PC-9 (cell line): ENCODE results near the gene XPO6. TPM values are rescaled to one million over a fixed set of nuclear protein-coding genes. Genes with fewer than 3 reads are reported as not detected.

ENCODE experiments used
- BruUV-seq: library from RNA; stranded (reverse); fragments of 400-500 nt; replicated peaks from 2 replicates; lab custom pipeline; 2021; lab: Mats Ljungman, UMichigan
- CTCF ChIA-PET: fragments of 300-600 bp; sonication (Branson Sonifier 250); formaldehyde crosslinking; loops from one replicate; lab custom pipeline; 2022; ENCODE audit warnings: antibody characterized with exemption; lab: Charles Lee
- POLR2A ChIA-PET: fragments of 300-600 bp; sonication (Branson Sonifier 250); formaldehyde crosslinking; loops from one replicate; lab custom pipeline; 2022; ENCODE audit warnings: antibody characterized with exemption; ENCODE audit not compliant: unreplicated experiment; lab: Charles Lee
- DNase-seq, 2 experiments: peaks; one replicate each; pipeline versions ENCODE4 v3.0.0 to v3.0.0-alpha.2; 2015 to 2022; ENCODE audit warnings: mixed read lengths in 1 of 2
- H2AFZ ChIP-seq: fragments of 200-600 bp; sonication (generic); 2 replicates; pipeline ENCODE4 v1.8.1; 2017; ENCODE audit warnings: antibody characterized with exemption
- H3F3A ChIP-seq: fragments of 200-600 bp; sonication (generic); 2 replicates; pipeline ENCODE4 v1.8.1; 2017; ENCODE audit warnings: antibody characterized with exemption, mild to moderate bottlenecking, low read depth; ENCODE audit not compliant: insufficient read depth
- H3K27ac ChIP-seq: fragments of 200-600 bp; sonication (generic); 2 replicates; pipeline ENCODE4 v1.6.1; 2016; ENCODE audit warnings: mixed run types
- H3K27me3 ChIP-seq: fragments of 200-600 bp; sonication (generic); 2 replicates; pipeline ENCODE4 v1.6.1; 2016; ENCODE audit warnings: low read depth, mixed run types; ENCODE audit not compliant: insufficient read depth
- H3K36me3 ChIP-seq: fragments of 200-600 bp; sonication (generic); 2 replicates; pipeline ENCODE4 v1.6.1; 2016; ENCODE audit warnings: low read depth, mixed run types
- H3K4me1 ChIP-seq: fragments of 200-600 bp; sonication (generic); replicated peaks from 2 replicates; pipeline ENCODE4 v1.6.1; 2016; ENCODE audit warnings: mixed run types; ENCODE audit not compliant: insufficient read depth
- H3K4me2 ChIP-seq: fragments of 200-600 bp; sonication (generic); 2 replicates; pipeline ENCODE4 v1.6.1; 2017; ENCODE audit warnings: mixed run types
- H3K4me3 ChIP-seq: fragments of 200-600 bp; sonication (generic); 2 replicates; pipeline ENCODE4 v1.6.1; 2016; ENCODE audit warnings: mixed run types
- H3K79me2 ChIP-seq: fragments of 200-600 bp; sonication (generic); 2 replicates; pipeline ENCODE4 v1.6.1; 2017; ENCODE audit warnings: low read depth, mixed run types
- H3K9me2 ChIP-seq: fragments of 200-600 bp; sonication (generic); 2 replicates; pipeline ENCODE4 v1.8.1; 2017; ENCODE audit warnings: mild to moderate bottlenecking; ENCODE audit not compliant: insufficient read depth
- H3K9me3 ChIP-seq: fragments of 200-600 bp; sonication (generic); 2 replicates; pipeline ENCODE4 v1.8.1; 2016; ENCODE audit warnings: low read depth; ENCODE audit not compliant: insufficient read depth
- H4K20me1 ChIP-seq: fragments of 200-600 bp; sonication (generic); 2 replicates; pipeline ENCODE4 v1.8.1; 2017; ENCODE audit not compliant: insufficient read depth
- EZH2 ChIP-seq: fragments of 200-600 bp; sonication (generic); IDR thresholded peaks from 2 replicates; pipeline ENCODE4 v1.8.0; 2017; ENCODE audit warnings: antibody characterized with exemption, low read depth
- intact Hi-C: fragments of 100-400 bp; cut with micrococcal nuclease; formaldehyde crosslinking; loops from one replicate; pipeline ENCODE4 v1.10.0; 2022; ENCODE audit not compliant: unreplicated experiment
- total RNA-seq: library from RNA; stranded (reverse); gene quantifications from 2 replicates; pipeline ENCODE4 v1.2.3, GENCODE V29; 2021
- TF ChIP-seq, protein P1 (sequence below): fragments of 200-600 bp; sonication (generic); conservative IDR thresholded peaks from 2 replicates; pipeline ENCODE4 v1.6.1; 2017; ENCODE audit warnings: mixed run types, antibody characterized with exemption, mild to moderate bottlenecking, moderate library complexity

XPO6 gene
- total RNA-seq, 1 experiment from 2014 or later, result 154 TPM

DNA sequence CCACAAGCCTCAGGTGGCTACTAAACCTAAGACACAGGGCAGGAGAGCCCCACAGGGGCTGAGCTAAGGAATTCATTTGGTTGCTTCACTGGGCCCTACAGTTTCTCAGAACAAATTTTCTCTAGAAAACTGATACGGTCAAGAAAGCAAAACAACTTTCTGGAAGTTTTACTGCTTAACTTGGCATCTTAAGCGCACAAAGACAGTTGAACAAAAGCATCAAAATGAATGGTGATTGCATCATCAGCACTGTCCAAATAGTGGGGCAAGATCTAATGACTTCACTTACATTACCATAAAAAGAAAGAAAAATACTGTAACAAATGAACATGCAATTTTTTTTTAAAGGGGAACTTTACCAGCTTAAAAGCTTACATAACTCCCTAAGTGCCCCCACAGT lies 47.6 kb downstream of the XPO6 start:
- no peak for TF ChIP-seq EZH2
- TF ChIP-seq, protein P1, sequence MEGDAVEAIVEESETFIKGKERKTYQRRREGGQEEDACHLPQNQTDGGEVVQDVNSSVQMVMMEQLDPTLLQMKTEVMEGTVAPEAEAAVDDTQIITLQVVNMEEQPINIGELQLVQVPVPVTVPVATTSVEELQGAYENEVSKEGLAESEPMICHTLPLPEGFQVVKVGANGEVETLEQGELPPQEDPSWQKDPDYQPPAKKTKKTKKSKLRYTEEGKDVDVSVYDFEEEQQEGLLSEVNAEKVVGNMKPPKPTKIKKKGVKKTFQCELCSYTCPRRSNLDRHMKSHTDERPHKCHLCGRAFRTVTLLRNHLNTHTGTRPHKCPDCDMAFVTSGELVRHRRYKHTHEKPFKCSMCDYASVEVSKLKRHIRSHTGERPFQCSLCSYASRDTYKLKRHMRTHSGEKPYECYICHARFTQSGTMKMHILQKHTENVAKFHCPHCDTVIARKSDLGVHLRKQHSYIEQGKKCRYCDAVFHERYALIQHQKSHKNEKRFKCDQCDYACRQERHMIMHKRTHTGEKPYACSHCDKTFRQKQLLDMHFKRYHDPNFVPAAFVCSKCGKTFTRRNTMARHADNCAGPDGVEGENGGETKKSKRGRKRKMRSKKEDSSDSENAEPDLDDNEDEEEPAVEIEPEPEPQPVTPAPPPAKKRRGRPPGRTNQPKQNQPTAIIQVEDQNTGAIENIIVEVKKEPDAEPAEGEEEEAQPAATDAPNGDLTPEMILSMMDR, result no peak
- Histone ChIP-seq H2AFZ (no peak overlapping the region), H3K27me3 (no peaks in the 10 kb centered on the region), H3K27ac (peak overlapping the region; percentile 13; the same call in 1 of the 2 replicates), H3K9me2 (no peaks in the 10 kb centered on the region), H3K4me3 (no peak overlapping the region), H4K20me1 (peaks cover 12% of the 10 kb centered on the region; the same call in 1 of the 2 replicates), H3K4me2 (no peak overlapping the region), H3F3A (peaks cover 58% of the 10 kb centered on the region), H3K79me2 (peaks cover 47% of the 10 kb centered on the region), H3K9me3 (no peaks in the 10 kb centered on the region), H3K4me1 (peaks cover 47% of the 10 kb centered on the region), H3K36me3 (peaks cover 31% of the 10 kb centered on the region)
- intact Hi-C loops, result loop anchor here (5.0 kb wide), 1 partner anchor 52 kb away; no protein-coding TSS in a partner anchor
- POLR2A ChIA-PET, result no interaction called here
- no TSS peak for BruUV-seq
- no peak for DNase-seq
- CTCF ChIA-PET, result no interaction called here

DNA sequence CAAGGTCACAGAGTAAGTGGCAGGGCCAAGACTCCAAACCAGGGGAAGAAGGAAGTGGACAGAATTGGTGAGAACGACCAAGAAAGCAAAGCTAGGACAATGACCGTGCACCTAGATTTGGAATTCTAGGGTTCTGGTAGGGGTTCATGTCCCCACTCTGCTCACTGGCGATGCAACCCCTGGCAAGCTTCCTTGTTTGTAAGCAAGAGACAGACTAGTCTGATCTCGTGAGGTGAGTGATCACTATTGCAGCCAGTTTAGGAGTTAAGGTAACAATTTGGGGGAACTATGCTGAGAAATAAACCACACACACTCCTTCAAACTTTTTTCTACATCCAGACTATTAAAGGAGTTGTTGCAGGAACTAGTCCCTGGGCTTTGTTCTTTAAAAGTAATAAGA lies 48.1 kb downstream of the XPO6 start:
- H3K4me2 ChIP-seq, result no peak overlapping the region
- no peak overlapping the region for H2AFZ ChIP-seq
- H3K4me3 ChIP-seq, result no peak overlapping the region
- BruUV-seq, result no TSS peak
- TF ChIP-seq, protein P1, result no peak
- no peak for TF ChIP-seq EZH2
- H3K27ac ChIP-seq, result peak overlapping the region; percentile 13; the same call in 1 of the 2 replicates
- DNase-seq, result no peak
- ChIA-PET POLR2A (no interaction called here), CTCF (no interaction called here)
- intact Hi-C loops, result loop anchor here (5.0 kb wide), 1 partner anchor 51 kb away; no protein-coding TSS in a partner anchor
- H3K36me3 ChIP-seq, result peaks cover 30% of the 10 kb centered on the region
- peaks cover 49% of the 10 kb centered on the region for H3K79me2 ChIP-seq
- H3K9me3 ChIP-seq, result no peaks in the 10 kb centered on the region
- peaks cover 53% of the 10 kb centered on the region for H3F3A ChIP-seq
- no peaks in the 10 kb centered on the region for H3K27me3 ChIP-seq
- no peaks in the 10 kb centered on the region for H3K9me2 ChIP-seq
- peaks cover 42% of the 10 kb centered on the region for H3K4me1 ChIP-seq
- peaks cover 12% of the 10 kb centered on the region; the same call in 1 of the 2 replicates for H4K20me1 ChIP-seq

DNA sequence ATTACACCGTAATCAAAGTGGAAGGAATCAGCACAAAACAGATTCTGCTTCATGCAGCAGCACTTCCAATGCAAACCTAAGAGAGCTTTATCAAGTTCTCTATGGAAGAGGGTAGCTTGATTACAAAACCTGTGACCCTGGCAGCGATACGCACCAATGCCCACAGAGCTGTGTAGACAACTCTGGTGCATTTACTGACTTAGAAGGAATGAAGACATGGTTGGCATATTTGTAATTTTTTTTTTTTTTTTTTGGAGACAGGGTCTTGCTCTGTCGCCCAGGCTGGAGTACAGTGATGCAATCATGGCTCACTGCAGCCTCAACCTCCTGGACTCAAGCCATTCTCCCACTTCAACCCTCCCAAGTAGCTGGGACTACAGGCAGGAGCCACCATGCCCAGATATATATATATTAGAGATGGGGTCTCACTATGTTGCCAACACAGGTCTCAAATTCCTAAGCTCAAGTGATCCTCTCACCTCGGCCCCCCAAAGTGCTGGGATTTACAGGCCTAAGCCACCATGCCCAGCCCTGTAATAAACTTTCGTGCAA lies 49.4 kb downstream of the XPO6 start:
- no TSS peak for BruUV-seq
- Histone ChIP-seq H3K27ac (no peak overlapping the region), H3K4me2 (no peak overlapping the region), H4K20me1 (peaks cover 11% of the 10 kb centered on the region; the same call in 1 of the 2 replicates), H3K4me1 (peaks cover 29% of the 10 kb centered on the region), H2AFZ (no peak overlapping the region), H3K9me2 (no peaks in the 10 kb centered on the region), H3K27me3 (no peaks in the 10 kb centered on the region), H3K79me2 (peaks cover 49% of the 10 kb centered on the region), H3K9me3 (no peaks in the 10 kb centered on the region), H3F3A (peaks cover 41% of the 10 kb centered on the region), H3K4me3 (no peak overlapping the region), H3K36me3 (peaks cover 30% of the 10 kb centered on the region)
- intact Hi-C loops, result loop anchor here (5.0 kb wide), 1 partner anchor 50 kb away; no protein-coding TSS in a partner anchor
- POLR2A ChIA-PET, result no interaction called here
- peak in 1 of 2 experiments; percentile 23 for DNase-seq
- TF ChIP-seq, protein P1, result no peak
- no peak for TF ChIP-seq EZH2
- CTCF ChIA-PET, result no interaction called here
